Muscle of arm (tissue), 12 donors: ENCODE data around the gene CDK5RAP2. TPM values are rescaled to one million over a fixed set of nuclear protein-coding genes. Genes with fewer than 3 reads are reported as not detected.
A peak's percentile ranks its signal among the peaks of the same experiment; 100 is the strongest.
"Not testable (repeated sequence)": the region's sequence is repeated elsewhere in the genome, so short reads cannot be mapped to it uniquely, and the experiment has no call there.

Experiments
- DNase-seq: peaks from one replicate; pipeline ENCODE4 v3.0.0-alpha.2; 2013
- polyA plus RNA-seq, 12 donors: library from polyadenylated mRNA; unstranded; fragments of 120-200 nt; gene quantifications; one replicate each; pipeline ENCODE4 v1.2.1, GENCODE V29; 2013; ENCODE audit not compliant: insufficient read length in 12 of 12

The CDK5RAP2 gene
- polyA plus RNA-seq, 12 donors, result 29.7 to 60.3 (median 49.3) TPM; not detected in 1

DNA sequence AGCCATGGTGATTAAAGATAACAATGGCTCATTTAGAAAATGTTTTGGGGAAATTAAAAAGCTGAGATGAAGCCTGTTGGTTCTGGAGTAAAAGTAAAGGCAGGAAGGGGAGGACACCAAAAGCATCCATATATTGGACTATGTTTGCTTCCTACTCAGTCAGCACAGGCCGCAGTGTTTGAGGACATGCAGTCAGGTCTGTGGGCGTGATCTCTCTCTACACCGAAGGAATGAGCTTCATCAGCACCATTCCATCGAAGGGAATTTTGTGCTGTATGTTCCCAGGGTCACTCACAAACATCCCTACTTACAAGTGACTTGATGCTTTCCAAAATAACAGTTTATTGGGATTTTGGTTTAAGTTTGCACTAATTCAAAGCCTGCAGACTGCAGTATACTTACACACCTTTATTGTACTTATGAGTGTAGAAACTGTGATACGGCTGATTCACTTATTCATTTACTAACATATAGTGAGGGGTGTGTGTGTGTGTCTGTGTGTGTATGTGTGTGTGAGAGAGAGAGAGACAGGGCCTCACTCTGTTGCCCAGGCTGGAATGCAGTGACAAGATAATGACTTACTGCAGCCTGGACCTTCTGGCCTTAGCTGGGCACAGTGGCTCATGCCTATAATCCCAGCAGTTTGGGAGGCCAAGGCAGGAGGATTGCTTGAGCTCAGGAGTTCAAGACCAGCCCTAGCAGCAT is 13.4 kb upstream of the CDK5RAP2 start:
- no peak for DNase-seq

GRCh38 chr9:120592210-120592609 is 12.2 kb upstream of the CDK5RAP2 start:
- DNase-seq, result no peak

DNA sequence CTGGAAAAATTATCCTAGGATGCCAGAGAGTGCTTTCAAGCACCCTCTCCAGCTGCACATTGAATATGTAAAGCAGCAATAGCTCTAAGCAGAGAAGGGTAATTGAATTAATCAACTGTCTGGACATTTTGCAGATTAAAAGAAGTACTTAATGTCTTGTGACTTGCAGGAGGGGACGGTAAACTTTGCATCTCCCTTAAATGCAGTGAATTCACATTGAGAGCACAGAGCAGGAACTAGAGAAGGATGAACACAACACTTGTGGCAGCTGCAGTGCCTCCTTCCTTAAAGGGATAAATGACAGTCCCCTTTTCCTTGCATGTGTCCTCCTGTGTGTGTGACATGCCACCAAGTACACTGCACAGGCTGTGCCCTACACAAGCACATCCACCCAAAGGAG is 7.4 kb upstream of the CDK5RAP2 start:
- DNase-seq, result no peak

DNA sequence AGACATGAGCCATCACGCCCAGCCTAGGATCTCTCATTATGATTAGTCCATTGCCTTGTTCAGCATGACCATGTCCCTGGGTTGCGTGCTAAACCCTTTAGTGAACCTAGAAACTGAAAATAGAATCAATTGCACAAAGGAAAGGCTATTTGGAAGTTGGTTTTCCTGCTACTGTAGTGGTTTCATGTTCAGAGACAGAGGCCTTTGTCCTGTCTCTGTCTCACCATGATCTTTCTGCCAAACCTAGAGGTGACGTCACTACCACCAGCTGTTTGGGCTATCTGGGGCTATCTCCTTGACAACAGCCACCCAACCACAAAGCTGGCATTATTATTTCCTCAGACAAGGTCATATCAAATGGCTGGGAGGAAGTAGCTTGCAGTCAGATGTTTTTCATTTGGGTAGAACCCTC is 4.0 kb upstream of the CDK5RAP2 start:
- DNase-seq, result peak; percentile 52

- DNase-seq, result no peak
These were observed 572 bp downstream of the CDK5RAP2 start for GRCh38 chr9:120579139-120580050.

GRCh38 chr9:120574473-120574872 is 5.5 kb downstream of the CDK5RAP2 start:
- DNase-seq, result no peak

DNA sequence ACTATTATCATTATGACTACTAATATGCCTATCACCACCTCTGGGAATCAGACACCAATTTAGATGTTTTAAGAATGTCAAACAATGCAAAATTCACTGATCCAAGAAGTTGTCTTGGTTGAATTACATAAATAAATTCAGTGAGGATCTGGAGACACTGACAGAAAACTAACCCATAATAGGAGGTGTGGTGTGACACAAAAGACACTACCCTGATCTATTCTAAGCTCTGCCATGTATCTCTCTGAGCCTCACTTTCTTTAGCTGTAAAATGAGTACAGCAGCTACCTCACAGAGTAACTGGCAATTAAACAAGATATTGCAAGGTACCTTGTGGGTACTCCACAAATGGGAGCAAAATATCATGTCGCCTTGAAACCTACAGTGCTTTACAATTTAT is 7.5 kb downstream of the CDK5RAP2 start:
- DNase-seq, result no peak

DNA sequence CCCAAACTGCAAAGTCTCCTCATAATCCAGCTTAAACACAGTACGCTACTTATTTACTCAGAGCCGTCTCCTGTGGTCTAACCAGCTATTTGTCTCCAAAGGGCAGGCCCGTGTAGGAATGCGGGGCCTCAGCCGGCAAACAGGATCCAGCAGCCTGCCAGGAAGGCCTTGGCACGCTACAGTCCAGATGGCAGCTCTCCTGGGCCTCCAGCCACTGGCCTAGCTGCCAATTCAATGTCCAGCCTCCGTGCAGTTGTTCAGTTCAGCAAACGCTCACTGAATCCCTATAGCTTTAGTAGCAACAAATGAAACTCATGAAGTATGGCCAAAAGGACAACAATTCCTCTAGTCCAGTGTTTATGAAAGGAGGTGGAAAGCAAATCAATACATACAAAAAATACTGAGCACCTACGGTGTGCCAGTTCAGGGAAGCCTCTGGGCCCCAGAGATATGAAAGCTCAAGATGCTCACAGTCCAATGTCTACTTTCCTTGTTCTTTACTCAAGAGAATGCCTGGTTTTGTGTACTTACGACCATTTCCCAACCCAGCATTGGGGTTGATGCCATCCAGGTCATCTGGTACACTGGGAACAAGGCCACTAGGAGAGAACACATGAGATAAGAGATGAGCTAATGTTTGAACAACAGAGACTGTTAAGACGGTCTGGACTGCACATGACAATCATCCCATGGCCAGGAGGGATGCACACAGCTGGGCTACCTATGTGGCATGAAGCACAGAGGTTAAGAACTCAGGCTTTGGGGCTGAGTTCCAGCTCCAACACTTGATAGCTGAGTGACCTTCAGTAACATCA is 8.3 kb downstream of the CDK5RAP2 start:
- peak; percentile 49 for DNase-seq

DNA sequence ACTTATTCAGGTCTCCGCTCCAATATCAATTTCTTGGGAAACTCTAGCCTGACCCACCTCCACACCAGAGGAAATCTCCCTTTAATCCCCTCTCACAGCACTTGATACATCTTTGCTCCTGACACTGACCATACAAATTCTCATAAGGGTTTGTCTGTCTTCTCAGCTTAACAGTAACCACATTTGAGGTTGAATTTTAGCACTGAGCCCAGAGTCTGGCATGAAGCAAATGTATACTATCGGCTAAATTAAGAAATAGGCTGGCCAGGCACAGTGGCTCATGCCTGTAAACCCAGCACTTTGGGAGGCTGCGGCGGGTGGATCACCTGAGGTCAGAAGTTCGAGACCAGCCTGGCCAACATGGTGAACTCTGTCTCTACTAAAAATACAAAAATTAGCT is 9.7 kb downstream of the CDK5RAP2 start:
- DNase-seq, result no peak

- DNase-seq, result no peak
These were observed 10.4 kb downstream of the CDK5RAP2 start for GRCh38 chr9:120569556-120569955.

DNA sequence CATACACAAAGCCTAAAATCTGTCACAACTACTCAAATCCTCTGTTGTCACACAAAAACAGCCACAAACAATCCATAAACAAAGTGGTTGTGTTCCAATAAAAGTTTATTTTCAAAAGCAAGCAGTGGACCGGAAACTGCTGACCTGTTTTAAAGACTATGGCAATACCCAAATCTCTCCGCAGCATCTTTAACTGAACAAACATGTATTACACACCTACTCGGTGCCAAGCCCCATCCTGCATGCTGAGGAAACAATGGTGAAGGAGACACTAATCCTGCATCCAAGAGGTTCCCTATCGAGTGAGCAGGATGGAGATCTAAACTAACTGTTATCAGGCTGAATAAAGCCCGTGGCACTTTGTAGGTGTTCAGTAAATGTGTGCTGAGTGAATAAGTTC is 11.2 kb downstream of the CDK5RAP2 start:
- DNase-seq, result no peak

- no peak for DNase-seq
These were observed 12.1 kb downstream of the CDK5RAP2 start for GRCh38 chr9:120567874-120568273.

DNA sequence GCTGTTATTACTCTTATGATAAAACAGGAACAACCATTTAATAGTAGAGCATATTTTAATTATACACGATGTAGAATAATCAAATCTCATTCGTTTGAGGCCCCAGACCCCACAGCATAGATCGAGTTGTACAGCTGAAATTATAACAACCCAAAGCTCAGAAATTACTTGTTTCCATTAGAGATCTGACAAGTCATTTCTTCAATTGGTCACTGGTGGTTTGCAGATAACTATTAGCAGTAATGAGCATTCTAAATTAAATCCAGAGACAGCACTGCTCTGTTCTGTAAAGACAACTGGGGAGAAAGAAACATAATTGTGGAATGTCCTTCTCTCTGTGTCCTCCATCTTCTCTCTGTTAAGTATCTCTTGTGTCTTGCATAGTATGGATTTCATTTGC is 12.9 kb downstream of the CDK5RAP2 start:
- no peak for DNase-seq

GRCh38 chr9:120564589-120564988 is 15.4 kb downstream of the CDK5RAP2 start:
- DNase-seq, result no peak

DNA sequence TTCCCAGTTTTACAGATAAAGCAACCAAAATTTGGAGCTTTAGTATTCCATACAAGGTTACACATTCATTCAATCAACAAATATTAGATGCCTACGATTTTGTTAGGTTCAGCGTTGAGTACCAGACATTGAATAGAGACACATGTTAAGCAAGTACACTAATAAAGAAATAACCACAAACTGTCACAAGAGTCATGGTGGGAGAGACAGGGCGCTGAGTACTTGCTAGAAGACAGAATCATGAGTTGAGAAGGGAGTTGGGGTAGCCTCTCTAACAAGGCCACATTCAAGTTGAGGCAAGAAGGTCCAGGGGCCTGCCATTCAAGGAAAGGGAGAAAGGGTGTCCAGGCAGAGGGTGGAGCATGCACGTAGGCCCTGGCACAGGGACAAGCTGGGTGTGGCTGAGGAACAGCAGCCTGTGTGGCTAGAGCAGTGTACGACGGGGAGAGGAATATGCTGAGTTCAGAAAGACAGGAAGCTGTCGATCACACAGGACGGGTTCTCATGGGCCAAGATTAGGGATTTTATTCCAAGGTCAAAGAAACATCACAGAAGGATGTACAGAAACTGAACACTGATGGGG is 17.0 kb downstream of the CDK5RAP2 start:
- DNase-seq, result no peak

- no peak for DNase-seq
These were observed 18.3 kb downstream of the CDK5RAP2 start for GRCh38 chr9:120561709-120562108.

GRCh38 chr9:120559546-120559945 is 20.4 kb downstream of the CDK5RAP2 start:
- DNase-seq, result no peak

DNA sequence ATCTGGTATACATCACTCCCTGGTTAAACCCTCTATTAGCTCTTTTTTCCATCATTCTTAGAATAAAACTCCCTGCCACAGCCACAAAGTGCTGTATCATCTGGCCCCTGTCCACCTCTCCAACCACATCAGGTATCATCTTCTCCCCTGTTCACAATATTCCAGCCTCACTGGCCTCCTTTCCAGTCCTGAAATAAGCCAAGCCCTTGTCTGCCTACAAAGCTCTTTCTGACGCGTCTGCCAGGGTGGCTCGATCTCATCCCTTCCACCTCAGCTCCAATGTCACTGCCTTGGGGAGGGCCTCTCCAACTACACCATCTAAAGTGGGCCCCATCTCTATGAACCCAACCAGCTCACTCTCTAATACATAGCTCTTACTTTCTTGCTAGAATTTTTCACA is 21.5 kb downstream of the CDK5RAP2 start:
- DNase-seq, result no peak

DNA sequence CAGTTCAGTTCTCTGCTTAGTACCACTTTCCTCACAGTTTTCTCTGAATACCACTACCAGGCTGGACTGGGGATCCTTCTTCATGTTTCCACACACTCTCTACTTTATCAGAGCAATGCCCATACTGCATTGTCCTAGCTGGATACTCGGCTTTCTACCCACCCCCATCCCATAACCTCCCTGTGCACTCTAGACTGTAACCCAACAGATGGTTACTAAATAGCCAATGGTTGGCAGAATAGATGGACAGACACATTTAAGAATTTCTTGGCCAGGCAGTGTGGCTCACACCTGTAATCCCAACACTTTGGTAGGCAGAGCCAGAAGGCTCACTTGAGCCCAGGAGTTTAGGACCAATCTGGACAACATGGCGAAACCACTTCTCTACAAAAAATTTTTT is 22.8 kb downstream of the CDK5RAP2 start:
- DNase-seq, result no peak

- no peak for DNase-seq
These were observed 23.2 kb downstream of the CDK5RAP2 start for GRCh38 chr9:120556775-120557174.

GRCh38 chr9:120555839-120556238 is 24.1 kb downstream of the CDK5RAP2 start:
- no peak for DNase-seq

DNA sequence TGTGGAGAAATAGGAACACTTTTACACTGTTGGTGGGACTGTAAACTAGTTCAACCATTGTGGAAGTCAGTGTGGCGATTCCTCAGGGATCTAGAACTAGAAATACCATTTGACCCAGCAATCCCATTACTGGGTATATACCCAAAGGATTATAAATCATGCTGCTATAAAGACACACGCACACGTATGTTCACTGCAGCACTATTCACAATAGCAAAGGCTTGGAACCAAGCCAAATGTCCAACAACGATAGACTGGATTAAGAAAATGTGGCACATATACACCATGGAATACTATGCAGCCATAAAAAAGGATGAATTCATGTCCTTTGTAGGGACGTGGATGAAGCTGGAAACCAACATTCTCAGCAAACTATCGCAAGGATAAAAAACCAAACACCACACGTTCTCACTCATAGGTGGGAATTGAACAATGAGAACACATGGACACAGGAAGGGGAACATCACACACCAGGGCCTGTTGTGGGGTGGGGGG is 27.7 kb downstream of the CDK5RAP2 start:
- not testable (repeated sequence) for DNase-seq
